ENCODE measurements around the gene CNTNAP4. TPM values are rescaled to one million over a fixed set of nuclear protein-coding genes. Genes with fewer than 3 reads are reported as not detected.

CNTNAP4 gene
- total RNA-seq, 1 donor from 2014 or later: 0.10 TPM

- TF ChIP-seq, protein P1, sequence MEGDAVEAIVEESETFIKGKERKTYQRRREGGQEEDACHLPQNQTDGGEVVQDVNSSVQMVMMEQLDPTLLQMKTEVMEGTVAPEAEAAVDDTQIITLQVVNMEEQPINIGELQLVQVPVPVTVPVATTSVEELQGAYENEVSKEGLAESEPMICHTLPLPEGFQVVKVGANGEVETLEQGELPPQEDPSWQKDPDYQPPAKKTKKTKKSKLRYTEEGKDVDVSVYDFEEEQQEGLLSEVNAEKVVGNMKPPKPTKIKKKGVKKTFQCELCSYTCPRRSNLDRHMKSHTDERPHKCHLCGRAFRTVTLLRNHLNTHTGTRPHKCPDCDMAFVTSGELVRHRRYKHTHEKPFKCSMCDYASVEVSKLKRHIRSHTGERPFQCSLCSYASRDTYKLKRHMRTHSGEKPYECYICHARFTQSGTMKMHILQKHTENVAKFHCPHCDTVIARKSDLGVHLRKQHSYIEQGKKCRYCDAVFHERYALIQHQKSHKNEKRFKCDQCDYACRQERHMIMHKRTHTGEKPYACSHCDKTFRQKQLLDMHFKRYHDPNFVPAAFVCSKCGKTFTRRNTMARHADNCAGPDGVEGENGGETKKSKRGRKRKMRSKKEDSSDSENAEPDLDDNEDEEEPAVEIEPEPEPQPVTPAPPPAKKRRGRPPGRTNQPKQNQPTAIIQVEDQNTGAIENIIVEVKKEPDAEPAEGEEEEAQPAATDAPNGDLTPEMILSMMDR (IDR thresholded peaks at IDR 0.05; ENCODE audit: unreplicated experiment): no peak
- H3K36me3 Mint-ChIP-seq (ENCODE audit: low read depth, unreplicated experiment): no peaks in the 10 kb centered on the region
- H3K4me3 Mint-ChIP-seq (ENCODE audit: unreplicated experiment): no peak overlapping the region
- peaks cover 11% of the 10 kb centered on the region for H3K9me3 Mint-ChIP-seq (ENCODE audit: unreplicated experiment)
- DNase-seq (ENCODE audit: low spot score): no peak
- H3K27me3 Mint-ChIP-seq (ENCODE audit: unreplicated experiment): peaks cover 2% of the 10 kb centered on the region
- no peaks in the 10 kb centered on the region for H3K4me1 Mint-ChIP-seq (ENCODE audit: unreplicated experiment)
- no peak overlapping the region for H3K27ac Mint-ChIP-seq (ENCODE audit: unreplicated experiment)
Measured at GRCh38 chr16:76443973-76444372, 166.8 kb downstream of the CNTNAP4 start.

GRCh38 chr16:76444832-76445231 is 167.6 kb downstream of the CNTNAP4 start:
- TF ChIP-seq, protein P1 (IDR thresholded peaks at IDR 0.05; ENCODE audit: unreplicated experiment): no peak
- H3K36me3 Mint-ChIP-seq (ENCODE audit: low read depth, unreplicated experiment): no peaks in the 10 kb centered on the region
- peaks cover 11% of the 10 kb centered on the region for H3K9me3 Mint-ChIP-seq (ENCODE audit: unreplicated experiment)
- no peak overlapping the region for H3K4me3 Mint-ChIP-seq (ENCODE audit: unreplicated experiment)
- no peak for DNase-seq (ENCODE audit: low spot score)
- no peak overlapping the region for H3K27ac Mint-ChIP-seq (ENCODE audit: unreplicated experiment)
- H3K4me1 Mint-ChIP-seq (ENCODE audit: unreplicated experiment): no peaks in the 10 kb centered on the region
- peaks cover 2% of the 10 kb centered on the region for H3K27me3 Mint-ChIP-seq (ENCODE audit: unreplicated experiment)

DNA sequence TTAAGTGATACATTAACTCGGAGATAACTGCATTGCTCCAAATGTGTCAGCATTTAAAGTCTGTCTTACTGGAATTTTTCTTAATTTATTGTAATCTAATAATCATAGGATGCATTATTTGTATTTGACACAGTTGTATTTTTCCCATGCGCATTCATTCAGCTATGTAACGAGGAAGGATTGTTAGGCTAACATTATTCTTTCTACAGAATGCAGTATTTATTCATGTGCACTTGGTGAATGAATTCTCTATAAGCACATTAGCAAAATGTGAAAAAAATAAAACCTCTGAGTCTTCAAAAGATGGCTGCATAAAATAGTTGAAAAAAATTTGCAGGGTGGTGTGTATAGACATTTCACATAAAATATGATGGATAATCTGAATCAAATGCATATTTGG is 168.6 kb downstream of the CNTNAP4 start:
- TF ChIP-seq, protein P1 (IDR thresholded peaks at IDR 0.05; ENCODE audit: unreplicated experiment): no peak
- no peak overlapping the region for H3K27ac Mint-ChIP-seq (ENCODE audit: unreplicated experiment)
- peaks cover 12% of the 10 kb centered on the region for H3K9me3 Mint-ChIP-seq (ENCODE audit: unreplicated experiment)
- no peak for DNase-seq (ENCODE audit: low spot score)
- no peak overlapping the region for H3K4me3 Mint-ChIP-seq (ENCODE audit: unreplicated experiment)
- no peaks in the 10 kb centered on the region for H3K27me3 Mint-ChIP-seq (ENCODE audit: unreplicated experiment)
- H3K4me1 Mint-ChIP-seq (ENCODE audit: unreplicated experiment): no peaks in the 10 kb centered on the region
- no peaks in the 10 kb centered on the region for H3K36me3 Mint-ChIP-seq (ENCODE audit: low read depth, unreplicated experiment)

DNA sequence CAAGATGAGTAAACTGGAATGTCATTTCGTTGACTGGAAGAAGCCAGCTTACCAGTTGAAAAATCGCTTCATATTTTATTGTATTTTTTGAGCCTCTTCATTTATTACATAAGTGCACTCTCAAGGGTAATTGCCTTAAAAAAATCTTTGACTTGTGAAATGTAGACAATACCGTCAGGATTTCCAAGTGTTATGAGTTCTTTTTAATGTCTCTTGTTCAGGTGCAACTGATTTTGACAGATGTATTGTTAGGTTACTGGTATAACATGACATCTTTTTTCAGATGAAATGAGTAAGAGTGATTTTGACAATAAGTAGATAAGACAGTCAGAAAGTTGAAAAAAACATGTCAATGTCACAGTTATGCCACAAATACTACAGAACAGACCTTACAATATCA is 169.1 kb downstream of the CNTNAP4 start:
- H3K9me3 Mint-ChIP-seq (ENCODE audit: unreplicated experiment): peaks cover 14% of the 10 kb centered on the region
- no peak overlapping the region for H3K4me3 Mint-ChIP-seq (ENCODE audit: unreplicated experiment)
- no peak overlapping the region for H3K27ac Mint-ChIP-seq (ENCODE audit: unreplicated experiment)
- H3K4me1 Mint-ChIP-seq (ENCODE audit: unreplicated experiment): no peaks in the 10 kb centered on the region
- no peaks in the 10 kb centered on the region for H3K36me3 Mint-ChIP-seq (ENCODE audit: low read depth, unreplicated experiment)
- no peak for DNase-seq (ENCODE audit: low spot score)
- H3K27me3 Mint-ChIP-seq (ENCODE audit: unreplicated experiment): no peaks in the 10 kb centered on the region
- TF ChIP-seq, protein P1 (IDR thresholded peaks at IDR 0.05; ENCODE audit: unreplicated experiment): no peak

- Mint-ChIP-seq H3K9me3 (ENCODE audit: unreplicated experiment) (peaks cover 14% of the 10 kb centered on the region), H3K36me3 (ENCODE audit: low read depth, unreplicated experiment) (no peaks in the 10 kb centered on the region), H3K27me3 (ENCODE audit: unreplicated experiment) (no peaks in the 10 kb centered on the region), H3K4me3 (ENCODE audit: unreplicated experiment) (no peak overlapping the region), H3K27ac (ENCODE audit: unreplicated experiment) (no peak overlapping the region), H3K4me1 (ENCODE audit: unreplicated experiment) (no peaks in the 10 kb centered on the region)
- no peak for DNase-seq (ENCODE audit: low spot score)
- TF ChIP-seq, protein P1 (IDR thresholded peaks at IDR 0.05; ENCODE audit: unreplicated experiment): no peak
Measured at GRCh38 chr16:76450890-76451289, 173.7 kb downstream of the CNTNAP4 start.
